ENCODE results near the gene IFITM1.

IFITM1 gene

DNA sequence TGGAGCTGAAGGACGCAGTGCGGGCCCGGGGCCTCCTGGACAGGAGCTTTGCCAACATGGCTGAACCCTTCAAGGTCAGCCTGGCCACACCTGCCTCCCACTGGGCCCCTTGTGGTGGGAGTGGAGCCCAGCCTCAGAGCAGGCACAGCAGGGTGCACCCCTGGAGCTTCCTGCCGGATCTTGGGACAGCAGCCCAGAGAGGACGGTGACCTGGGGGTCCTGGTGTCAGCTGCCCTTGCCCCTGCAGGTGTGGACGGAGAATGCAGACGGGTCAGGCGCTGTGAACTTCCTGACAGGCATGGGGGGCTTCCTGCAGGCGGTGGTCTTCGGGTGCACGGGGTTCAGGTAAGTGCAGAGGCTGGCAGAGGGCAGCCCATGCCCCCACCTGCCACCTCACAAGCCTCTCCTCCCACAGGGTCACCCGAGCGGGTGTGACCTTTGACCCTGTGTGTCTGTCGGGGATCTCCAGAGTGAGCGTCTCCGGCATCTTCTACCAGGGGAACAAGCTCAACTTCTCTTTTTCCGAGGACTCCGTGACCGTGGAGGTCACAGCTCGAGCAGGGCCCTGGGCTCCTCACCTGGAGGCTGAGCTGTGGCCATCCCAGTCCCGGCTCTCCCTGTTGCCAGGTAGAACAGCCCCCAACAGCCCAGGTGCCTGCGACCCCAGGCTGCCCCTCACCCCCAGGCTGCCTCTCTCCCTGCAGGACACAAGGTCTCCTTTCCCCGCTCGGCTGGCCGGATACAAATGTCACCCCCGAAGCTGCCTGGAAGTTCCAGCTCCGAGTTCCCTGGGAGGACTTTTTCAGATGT lies 19.8 kb upstream of the IFITM1 start:
- DNase-seq (ENCODE audit: low read depth in 2 of 2), result no peak

DNA sequence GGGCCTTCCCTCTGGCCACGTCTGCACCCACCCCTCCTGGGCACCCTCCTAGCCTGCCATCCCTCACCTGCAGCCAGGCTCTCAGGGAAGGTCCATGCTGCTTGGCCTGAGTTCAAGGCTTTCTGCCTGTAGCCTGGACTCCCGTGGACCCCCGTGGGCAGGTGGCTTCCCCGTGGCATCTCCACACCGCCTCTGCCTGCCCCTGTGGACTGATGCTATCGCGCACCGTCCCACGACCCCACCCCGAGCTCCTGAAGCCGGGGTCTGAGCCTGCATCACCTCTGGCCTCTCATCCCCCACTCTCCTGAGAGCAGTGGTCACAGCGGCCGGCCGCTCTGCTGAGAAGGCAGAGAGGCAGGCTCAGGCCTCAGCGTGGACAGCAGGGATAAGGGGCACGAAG lies 19.1 kb upstream of the IFITM1 start:
- no peak for DNase-seq (ENCODE audit: low read depth in 2 of 2)

DNA sequence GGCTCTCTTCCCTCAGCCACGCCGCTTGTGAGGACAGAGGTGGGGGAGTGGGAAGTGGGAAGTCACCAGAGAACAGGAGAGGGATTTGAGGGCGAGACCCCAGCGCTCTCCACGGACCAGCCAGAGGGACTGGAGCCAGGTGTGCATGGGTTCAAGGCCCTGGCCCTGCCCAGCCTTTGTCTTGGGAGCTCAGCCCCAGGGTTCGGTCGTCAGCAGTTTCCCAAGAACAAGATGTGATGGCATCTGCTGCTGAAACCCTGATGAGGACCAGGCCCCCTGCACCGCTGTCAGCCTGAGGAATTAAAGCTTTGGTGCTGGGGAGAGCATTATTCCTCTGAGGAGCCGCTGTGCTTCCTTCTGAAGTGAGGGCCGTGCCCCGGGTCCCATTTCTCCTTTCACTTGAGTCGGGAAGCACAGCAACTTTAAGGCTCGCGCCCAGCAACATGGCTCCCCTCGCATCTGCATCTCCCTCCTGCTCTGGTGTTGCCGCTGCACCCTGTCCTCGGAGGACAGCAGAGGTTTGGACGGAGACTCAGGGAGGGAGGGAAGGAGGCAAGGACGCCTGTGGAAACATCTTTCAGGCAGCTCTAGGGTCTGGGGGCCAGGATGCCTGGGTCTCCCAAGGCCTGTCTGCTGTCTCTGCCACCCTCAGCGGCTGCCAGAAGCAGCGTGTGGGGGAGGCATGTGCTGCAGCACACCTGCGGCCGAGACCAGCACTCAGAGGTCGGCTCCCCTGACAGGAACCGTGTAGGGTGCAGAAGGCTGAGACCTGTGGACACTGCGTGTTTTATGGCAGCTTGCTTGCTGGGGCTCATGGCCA lies 18.3 kb upstream of the IFITM1 start:
- no peak for DNase-seq (ENCODE audit: low read depth in 2 of 2)

DNA sequence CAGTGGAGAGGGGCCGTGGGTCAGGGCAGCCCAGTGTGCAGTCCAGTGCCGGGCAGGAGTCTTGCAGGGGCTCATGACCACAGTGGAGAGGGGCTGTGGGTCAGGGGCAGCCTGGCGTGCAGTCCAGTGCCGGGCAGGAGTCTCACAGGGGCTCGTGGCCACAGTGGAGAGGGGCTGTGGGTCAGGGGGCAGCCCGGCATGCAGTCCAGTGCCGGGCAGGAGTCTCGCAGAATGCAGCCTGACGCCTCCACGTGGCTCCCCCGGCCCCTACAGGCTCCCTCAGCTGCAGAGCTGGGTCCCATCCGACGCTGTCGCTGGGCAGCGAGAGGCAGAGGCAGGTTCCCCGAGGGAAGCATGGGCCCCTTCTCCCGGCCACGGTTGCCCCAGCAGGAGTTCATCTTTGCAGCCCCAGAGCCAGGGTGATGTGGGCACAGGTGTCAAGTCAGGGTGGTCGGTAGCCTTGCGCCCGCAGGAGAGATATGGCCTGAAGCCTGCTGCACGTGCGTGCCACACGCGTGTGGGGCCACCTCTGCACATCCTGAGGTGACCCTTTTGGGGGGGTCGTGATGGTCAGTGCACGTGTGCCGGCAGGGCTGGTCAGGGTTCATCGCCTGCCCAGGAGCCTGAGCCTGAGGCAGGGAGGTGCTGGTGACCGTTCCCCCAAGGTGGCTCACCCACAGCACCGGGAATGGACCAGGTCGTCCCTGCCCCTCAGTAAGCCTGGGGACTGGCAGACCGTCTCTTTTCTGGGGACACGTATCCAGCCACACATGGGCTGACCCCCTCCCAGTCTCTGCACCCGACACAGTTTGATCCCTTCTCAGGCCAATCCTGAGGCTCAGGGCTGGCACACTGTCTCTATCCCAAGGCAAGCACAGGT lies 17.4 kb upstream of the IFITM1 start:
- no peak for DNase-seq (ENCODE audit: low read depth in 2 of 2)

DNA sequence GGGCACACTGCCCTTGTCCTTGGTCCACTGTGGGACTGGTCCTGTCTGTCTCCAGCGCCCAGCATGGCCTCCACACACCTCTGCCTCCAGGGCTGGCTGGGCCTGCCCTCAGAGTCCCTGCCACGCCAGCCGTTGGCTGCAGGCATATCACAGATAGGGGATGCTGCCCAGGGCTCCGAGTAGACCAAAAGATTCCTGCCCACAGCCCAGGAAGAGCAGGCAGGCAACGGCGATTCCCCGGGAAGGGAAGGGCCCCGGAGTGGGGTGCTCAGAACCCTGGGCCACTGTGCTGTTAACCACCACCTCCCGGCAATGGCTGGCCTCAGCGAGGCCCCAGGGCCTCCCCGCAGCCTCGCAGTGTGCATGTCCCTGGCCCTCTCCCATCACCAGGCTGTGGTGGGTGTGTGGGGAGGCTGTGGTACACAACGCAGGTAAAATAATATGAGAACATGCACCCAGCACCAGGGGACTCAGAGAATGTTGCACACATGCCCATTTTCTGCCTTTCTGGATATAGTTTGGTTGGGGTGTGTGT lies 16.7 kb upstream of the IFITM1 start:
- DNase-seq (ENCODE audit: low read depth in 2 of 2), result no peak

DNA sequence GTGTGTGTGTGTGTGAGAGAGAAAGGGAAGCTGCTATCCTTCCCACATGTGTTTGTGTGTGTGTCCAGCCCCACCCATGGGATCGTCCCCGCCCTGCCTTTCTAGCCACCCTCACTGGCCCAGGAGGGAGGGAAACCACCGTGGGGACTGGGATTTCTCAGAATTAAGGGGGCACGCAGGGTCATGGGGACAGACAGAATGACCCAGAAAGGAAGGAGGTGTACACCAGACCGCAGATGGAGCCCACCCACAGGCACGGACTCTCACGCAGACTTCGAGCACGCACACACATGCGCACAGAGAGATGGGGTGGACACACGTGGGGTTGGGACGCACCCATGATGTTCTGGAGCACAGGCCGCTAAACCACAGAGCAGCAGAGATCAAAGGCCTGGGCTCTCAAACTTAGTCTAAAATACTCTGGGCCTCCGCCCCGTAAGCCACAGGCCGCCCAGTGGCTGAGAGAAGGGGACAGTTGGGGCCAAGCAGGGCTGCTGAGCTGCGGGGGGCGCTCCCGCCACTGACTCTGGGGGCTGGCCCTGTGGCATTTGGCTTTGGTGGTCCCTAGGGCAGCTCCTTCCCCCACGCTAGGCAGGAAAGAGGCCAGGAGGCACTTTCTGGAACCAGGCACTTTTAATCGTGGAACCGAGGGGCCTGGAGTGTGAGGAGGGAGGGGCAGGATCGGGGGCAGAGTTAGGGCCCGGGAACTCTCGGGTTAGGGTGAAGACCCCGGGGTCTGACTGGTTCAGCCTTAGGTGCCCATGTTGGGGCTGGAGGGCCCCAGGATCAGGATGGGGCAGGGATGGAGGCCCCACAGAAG lies 16.0 kb upstream of the IFITM1 start:
- no peak for DNase-seq (ENCODE audit: low read depth in 2 of 2)

DNA sequence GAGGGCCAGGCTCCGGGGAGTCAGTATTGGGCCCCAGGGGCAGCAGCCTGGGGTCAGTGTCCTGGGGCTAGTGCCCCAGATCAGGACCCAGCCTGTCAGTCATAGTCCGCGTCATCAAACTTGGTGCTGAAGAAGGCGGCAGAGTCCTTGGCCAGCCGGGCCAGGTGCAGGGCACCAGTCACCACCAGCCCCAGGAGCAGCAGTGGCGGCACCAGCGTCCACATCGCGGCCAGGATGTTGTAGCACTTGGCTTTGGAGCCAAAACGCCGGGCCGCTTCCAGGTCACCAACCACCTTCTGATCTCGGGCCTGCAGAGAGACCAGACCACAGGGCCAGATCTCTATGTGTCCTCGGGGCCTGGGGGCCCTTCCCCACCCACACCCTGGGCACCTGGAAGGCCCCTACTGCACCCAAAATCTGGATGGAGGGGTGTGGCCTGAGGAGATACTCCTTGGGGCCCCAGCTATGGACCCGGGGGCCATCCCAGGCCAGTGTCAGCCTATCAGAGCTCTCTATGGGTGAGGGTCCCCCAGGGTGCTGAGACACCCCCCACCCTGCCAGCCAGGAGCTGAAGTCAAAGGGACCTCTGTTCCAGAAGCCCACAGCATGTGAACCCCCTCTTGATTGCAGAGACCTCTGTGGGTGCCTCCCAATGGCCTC lies 15.3 kb upstream of the IFITM1 start:
- no peak for DNase-seq (ENCODE audit: low read depth in 2 of 2)

DNA sequence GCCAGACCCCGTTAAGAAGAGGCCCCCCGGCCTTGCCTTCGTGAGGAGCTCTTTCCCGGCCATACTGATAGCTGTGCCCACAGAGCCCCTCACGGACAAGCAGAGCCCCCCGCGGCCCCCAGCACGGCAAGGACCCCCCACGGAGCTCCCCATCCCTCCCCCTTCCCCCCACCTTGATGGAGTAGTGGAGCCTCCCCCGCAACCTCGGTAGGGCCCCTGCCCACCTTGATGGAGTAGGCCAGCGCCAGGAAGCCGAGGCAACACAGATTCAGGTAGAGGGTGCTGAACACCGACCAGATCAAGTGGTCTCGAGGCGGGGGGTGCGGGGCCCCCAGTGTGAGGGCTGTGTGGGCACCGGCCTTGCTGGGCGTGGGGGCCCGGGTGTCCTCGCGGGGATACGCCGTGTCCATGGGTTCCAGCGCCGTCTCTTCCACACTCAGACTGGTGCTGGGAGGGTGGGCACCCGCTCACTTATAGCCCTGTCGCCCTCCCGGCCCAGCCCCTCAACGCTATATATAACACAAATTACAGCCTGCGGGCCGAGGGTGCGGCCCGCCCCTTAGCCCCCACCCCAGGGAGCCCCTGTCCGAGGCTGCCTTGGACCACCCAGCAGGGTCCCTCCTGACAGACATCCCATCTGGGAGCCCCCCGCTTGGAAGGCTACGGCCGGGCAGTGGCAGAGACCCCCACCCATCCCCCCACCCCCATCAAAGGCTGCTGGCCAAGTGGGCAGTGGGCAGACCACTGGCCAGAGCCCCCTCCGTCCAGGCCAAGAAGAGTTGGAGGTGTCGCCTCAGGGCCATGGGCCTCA lies 14.6 kb upstream of the IFITM1 start, which contains the start of gene IFITM5:
TSS of gene IFITM5 (minus strand) at position 446 of the 811 bp plus-strand sequence. CDS start at position 410, 36 bp downstream.
- DNase-seq (ENCODE audit: low read depth in 2 of 2), result no peak

DNA sequence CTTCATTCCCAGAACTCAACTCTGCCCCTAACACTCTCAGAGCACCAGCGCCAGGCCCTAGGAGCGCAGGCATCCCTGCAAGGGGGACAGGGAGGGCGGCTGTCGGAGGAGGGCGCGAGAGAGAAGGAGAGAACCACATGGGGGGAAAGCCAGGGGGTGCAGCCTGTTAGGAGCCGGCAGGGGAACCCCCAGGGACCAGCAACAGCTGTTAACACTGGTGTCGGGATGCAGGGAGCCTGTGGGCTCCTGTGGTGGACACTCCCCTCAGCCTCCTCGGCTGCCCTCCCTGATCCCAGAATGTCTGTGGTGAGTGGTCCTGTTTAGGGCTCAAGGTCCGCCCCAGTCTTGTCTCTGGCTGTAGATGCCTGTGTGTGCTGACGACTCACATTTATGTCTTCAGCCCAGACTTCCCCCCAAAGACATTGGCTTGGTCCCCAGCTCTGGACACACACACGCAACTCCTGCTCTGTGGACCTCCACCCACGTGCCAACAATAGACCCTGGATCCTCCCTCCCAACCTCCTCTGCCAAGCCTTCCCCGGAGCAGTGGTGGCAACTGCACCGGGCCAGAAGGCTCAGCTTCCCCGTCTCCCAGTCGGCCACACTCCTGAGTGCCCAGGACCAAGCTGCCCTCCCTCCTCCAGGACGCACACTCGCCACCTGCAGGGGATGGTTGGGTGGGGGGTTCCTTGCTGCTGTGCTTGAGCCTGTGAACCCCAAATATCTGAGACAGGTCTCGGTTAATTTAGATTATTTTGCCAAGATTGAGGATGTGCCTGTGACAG lies 13.7 kb upstream of the IFITM1 start:
- no peak for DNase-seq (ENCODE audit: low read depth in 2 of 2)

DNA sequence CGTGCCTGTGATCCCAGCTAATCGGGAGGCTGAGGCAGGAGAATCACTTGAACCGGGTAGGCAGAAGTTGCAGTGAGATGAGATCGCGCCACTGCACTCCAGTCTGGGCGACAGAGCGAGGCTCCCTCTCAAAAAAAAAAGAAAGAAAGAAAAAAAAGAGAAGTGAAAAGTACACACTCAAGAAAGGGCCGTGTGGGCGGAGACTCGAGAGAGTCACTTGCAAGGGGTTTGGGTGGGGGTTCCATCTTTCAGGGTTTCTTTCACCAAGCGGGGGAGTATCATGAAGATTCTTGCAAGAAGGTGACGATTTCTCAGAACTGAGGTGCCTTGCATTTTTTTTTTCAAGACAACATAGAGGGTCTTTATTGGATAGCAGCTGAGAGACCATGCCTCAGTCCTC lies 10.5 kb upstream of the IFITM1 start:
- no peak for DNase-seq (ENCODE audit: low read depth in 2 of 2)

DNA sequence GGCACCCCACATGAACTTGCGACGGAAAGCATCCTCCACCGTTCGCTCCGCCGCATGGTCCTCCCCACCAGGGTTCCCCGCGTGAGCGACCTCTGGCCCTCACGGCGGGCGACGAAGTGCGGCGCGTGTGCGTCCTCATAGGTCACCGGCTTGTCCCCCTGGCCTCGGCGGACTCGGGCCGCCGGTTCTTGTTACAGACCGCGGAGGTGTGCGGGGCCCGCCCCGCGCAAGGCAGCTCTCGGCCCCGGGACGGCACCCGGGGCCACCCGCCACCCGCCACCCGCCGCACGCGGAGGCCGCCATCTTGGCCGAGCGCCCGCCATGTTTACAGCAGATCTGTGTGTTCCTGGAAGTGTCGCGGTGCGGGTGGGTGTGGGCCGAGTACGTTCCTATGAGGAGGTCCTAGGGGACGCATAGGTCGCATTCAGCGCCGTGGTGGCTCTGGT lies 9.8 kb upstream of the IFITM1 start:
- DNase-seq (ENCODE audit: low read depth in 2 of 2), result no peak

DNA sequence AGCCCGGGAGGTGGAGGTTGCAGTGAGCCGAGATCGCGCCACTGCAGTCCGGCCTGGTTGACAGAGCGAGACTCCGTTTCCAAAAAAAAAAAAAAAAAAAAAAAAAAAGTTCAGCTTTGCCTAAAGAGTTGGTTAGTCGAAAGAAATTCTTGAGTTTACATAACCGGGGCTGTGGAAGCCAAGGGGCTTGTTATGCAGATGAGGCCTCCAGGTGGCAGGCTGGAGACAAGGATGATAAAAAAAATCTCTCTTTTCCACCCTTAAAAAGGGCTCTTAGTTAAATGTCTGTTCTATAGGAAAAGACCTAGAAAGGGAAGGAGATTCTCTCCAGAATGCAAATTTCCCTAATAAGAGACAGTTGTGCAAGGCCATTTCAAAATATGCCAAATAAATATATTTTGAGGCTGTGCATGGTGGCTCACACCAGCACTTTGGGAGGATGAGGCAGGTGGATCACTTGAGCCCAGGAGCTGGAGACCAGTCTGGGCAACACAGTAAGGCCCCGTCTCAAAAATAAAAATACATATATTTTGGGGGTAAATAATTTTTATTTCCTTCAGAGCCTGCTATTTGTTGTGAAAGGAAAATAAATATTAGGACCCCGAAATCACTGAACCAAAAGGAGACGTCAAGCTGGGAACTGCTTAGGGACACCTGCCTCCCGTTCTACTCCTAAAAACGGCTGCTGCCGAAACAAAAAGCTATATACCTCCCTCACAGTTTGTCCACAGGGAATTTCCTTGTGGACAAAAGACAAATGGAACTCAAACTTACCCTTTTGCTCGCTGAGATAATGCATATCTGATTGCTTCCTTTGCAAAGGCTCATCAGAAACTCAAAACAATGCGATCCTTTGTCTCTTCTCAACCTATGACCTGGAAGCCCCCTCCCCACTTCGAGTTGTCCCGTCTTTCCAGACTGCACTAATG lies 8.7 kb upstream of the IFITM1 start:
- no peak for DNase-seq (ENCODE audit: low read depth in 2 of 2)

DNA sequence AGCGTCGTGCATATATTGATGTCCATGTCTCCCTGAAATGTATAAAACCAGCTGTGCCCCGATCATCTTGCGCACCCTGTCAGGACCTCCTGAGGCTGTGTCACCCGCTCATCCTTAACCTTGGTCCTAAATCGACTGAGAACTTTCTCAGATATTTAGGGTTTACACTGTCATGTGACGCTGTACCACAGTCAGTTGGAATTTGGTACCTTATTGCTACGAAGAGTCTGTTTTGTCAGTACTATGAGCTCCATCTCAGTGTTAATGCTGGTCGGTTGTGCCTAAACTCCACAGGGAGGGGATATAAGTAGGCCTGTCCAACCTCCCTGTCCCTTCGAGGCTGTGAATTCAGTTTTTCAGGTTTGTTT lies 8.0 kb upstream of the IFITM1 start:
- DNase-seq (ENCODE audit: low read depth in 2 of 2), result no peak

DNA sequence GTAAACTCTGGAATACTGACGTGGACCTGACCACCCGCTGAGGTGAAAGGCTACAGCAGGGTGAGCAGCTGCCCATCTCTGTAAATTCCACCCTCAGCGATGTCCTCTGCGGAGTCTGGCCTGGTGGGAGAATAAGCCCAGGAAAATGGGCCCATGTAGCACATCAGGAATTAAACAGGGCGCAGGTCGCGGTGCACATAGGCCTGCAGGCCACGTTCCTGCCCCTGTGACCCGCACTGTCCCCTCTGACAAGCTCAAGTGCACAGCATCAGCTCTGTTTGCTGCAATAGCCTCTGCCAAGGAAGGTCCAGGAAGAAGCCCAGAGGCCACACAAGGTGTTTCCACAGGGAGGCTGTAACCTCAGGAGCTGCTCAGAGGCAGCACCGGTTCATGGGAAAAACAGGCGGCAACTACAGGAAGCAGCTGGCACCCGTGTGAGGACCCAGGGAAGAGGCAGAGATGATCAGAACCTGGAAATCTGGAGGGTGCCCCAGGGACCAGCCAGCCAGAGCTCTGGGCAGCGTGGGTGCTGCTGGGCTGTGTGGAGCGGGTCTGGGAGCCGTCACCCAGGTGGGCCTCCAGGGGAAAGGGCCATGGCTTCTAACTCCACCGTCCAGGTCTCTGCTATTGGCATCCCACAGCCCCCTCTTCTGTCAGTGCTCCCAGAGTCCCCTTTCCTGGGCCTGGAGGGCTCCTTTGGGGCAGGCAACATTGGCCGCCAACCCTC lies 7.0 kb upstream of the IFITM1 start:
- no peak for DNase-seq (ENCODE audit: low read depth in 2 of 2)

DNA sequence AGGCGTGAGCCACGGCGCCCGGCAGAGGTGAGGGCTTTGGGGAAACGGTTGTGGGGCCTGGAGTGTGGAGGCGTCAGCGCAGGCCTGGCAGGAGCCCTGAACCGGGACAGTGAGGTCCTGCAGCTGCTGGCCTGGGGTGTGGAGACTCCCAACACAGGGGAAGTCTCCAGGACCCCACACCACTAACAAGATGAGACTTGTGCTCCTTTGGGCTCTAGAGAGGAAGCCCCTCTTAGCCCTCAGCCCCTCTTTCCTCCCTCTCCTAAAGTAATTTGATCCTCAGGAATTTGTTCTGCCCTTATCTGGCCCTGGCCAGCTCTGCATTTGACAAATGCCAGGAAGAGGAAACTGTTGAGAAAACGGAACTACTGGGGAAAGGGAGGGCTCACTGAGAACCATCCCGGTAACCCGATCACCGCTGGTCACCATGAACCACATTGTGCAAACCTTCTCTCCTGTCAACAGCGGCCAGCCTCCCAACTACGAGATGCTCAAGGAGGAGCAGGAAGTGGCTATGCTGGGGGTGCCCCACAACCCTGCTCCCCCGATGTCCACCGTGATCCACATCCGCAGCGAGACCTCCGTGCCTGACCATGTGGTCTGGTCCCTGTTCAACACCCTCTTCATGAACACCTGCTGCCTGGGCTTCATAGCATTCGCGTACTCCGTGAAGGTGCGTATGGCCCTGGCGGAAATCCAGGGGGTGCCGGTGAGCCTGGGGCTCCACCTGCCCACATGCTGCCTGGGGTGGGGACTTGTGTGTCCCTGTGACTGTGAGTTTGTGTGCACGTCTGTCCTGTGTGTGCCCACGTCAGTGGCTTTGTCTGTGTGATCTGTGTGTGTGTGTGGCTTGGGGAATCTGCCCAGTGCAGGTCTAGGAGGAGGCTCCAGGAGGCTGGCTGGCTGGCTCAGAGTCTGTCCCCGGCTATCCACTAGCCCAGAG lies 5.8 kb upstream of the IFITM1 start, which contains the start of gene IFITM2:
TSS of gene IFITM2 (plus strand) at position 51 of the 943 bp plus-strand sequence. CDS start at position 428, 377 bp downstream.
- DNase-seq (ENCODE audit: low read depth in 2 of 2), result peak in 1 of 2 experiments; percentile 37
